GM23338 (cell line): ENCODE measurements around the gene MIDN. TPM values are rescaled to one million over a fixed set of nuclear protein-coding genes. Genes with fewer than 3 reads are reported as not detected.

Experiments
- ATAC-seq: fragments of 200-7000 bp; cut with Tn5 transposase; 3 replicates; pipeline ENCODE4 v1.9.1; 2020
- DNase-seq: peaks from one replicate; pipeline ENCODE4 v3.0.0-alpha.2; 2015; ENCODE audit warnings: low spot score
- H2AFZ ChIP-seq: fragments of 200-600 bp; sonication (generic); 2 replicates; pipeline ENCODE4 v1.8.0; 2016; ENCODE audit warnings: antibody characterized with exemption, mild to moderate bottlenecking, moderate library complexity
- H3F3A ChIP-seq: fragments of 200-600 bp; sonication (generic); replicated peaks from 2 replicates; pipeline ENCODE4 v1.8.0; 2017; ENCODE audit warnings: antibody characterized with exemption, mixed run types, low read depth
- H3K27ac ChIP-seq: fragments of 200-600 bp; sonication (generic); 2 replicates; pipeline ENCODE4 v1.6.1; 2016; ENCODE audit warnings: low read depth
- H3K27me3 ChIP-seq: fragments of 200-600 bp; sonication (generic); 2 replicates; pipeline ENCODE4 v1.8.0; 2016; ENCODE audit warnings: mild to moderate bottlenecking, mixed run types, moderate library complexity; ENCODE audit not compliant: insufficient read depth
- H3K36me3 ChIP-seq: fragments of 200-600 bp; sonication (generic); 2 replicates; pipeline ENCODE4 v1.8.0; 2016; ENCODE audit warnings: mild to moderate bottlenecking; ENCODE audit not compliant: insufficient read depth
- H3K4me1 ChIP-seq: fragments of 200-600 bp; sonication (generic); 2 replicates; pipeline ENCODE4 v1.8.0; 2016; ENCODE audit warnings: mild to moderate bottlenecking, moderate library complexity; ENCODE audit not compliant: insufficient read depth
- H3K4me2 ChIP-seq: fragments of 200-600 bp; sonication (generic); 2 replicates; pipeline ENCODE4 v1.7.1; 2017; ENCODE audit warnings: mixed run types
- H3K4me3 ChIP-seq: fragments of 200-600 bp; sonication (generic); 2 replicates; pipeline ENCODE4 v1.6.1; 2016; ENCODE audit warnings: mixed run types
- H3K79me2 ChIP-seq: fragments of 200-600 bp; sonication (generic); replicated peaks from 2 replicates; pipeline ENCODE4 v1.8.0; 2017; ENCODE audit warnings: mild to moderate bottlenecking; ENCODE audit not compliant: insufficient read depth
- H3K9me2 ChIP-seq: fragments of 200-600 bp; sonication (generic); 2 replicates; pipeline ENCODE4 v1.8.0; 2017; ENCODE audit not compliant: insufficient read depth
- H4K20me1 ChIP-seq: fragments of 200-600 bp; sonication (generic); replicated peaks from 2 replicates; pipeline ENCODE4 v1.8.0; 2017; ENCODE audit warnings: mild to moderate bottlenecking; ENCODE audit not compliant: insufficient read depth
- H3K27ac Mint-ChIP-seq: 2 replicates; pipeline ENCODE4 v1.8.0; 2020; ENCODE audit warnings: inconsistent platforms, mild to moderate bottlenecking, moderate library complexity, mixed read lengths
- H3K27me3 Mint-ChIP-seq: 3 replicates; pipeline ENCODE4 v1.8.0; 2022; ENCODE audit warnings: low read depth, mild to moderate bottlenecking, moderate library complexity, mixed read lengths, inconsistent platforms; ENCODE audit not compliant: insufficient read depth, poor library complexity
- H3K36me3 Mint-ChIP-seq: 3 replicates; pipeline ENCODE4 v1.8.0; 2021; ENCODE audit warnings: low read depth, mild to moderate bottlenecking, inconsistent platforms, moderate library complexity, mixed read lengths
- H3K4me1 Mint-ChIP-seq: 3 replicates; pipeline ENCODE4 v1.8.0; 2020; ENCODE audit warnings: mild to moderate bottlenecking, inconsistent platforms, mixed read lengths
- H3K4me3 Mint-ChIP-seq: 3 replicates; pipeline ENCODE4 v1.8.0; 2021; ENCODE audit warnings: moderate library complexity, mild to moderate bottlenecking, inconsistent platforms, mixed read lengths
- H3K9me3 Mint-ChIP-seq: 3 replicates; pipeline ENCODE4 v1.8.0; 2020; ENCODE audit warnings: moderate library complexity, mild to moderate bottlenecking, inconsistent platforms, mixed read lengths
- POLR2AphosphoS5 ChIP-seq: IDR thresholded peaks from 2 replicates; pipeline ENCODE4 v1.6.1; 2016; ENCODE audit warnings: antibody characterized with exemption, low read depth
- polyA plus RNA-seq: library from polyadenylated mRNA; unstranded; fragments of >200 nt; fragmentation: Nextera tagmentation; extraction: Ambion mirVana; gene quantifications from 2 replicates; pipeline ENCODE4 v1.2.1, GENCODE V29; 2016
- total RNA-seq: library from RNA; depleted of rRNA; stranded (reverse); fragments of >200 nt; shearing (Covaris generic); gene quantifications from 2 replicates; pipeline ENCODE4 v1.2.3, GENCODE V29; 2014
- TF ChIP-seq, protein P1 (sequence below), 2 experiments: fragments of 200-600 bp in 1 of 2; sonication (generic) in 1 of 2; conservative IDR thresholded peaks; 2 replicates each; pipeline versions ENCODE4 v1.5.1 to v1.6.1; 2016 to 2017; ENCODE audit warnings: antibody characterized with exemption in 2 of 2, low read depth in 2 of 2, mild to moderate bottlenecking in 2 of 2, moderate library complexity in 1 of 2
- TF ChIP-seq, protein P2 (sequence below): fragments of 250-450 bp; sonication (Bioruptor Pico); IDR thresholded peaks from 2 replicates; pipeline ENCODE4 v1.5.0; 2020; ENCODE audit warnings: mild to moderate bottlenecking, moderate library complexity

The MIDN gene
- total and polyA plus RNA-seq, 2 experiments from 2014 or later: 28.6 to 113 TPM

DNA sequence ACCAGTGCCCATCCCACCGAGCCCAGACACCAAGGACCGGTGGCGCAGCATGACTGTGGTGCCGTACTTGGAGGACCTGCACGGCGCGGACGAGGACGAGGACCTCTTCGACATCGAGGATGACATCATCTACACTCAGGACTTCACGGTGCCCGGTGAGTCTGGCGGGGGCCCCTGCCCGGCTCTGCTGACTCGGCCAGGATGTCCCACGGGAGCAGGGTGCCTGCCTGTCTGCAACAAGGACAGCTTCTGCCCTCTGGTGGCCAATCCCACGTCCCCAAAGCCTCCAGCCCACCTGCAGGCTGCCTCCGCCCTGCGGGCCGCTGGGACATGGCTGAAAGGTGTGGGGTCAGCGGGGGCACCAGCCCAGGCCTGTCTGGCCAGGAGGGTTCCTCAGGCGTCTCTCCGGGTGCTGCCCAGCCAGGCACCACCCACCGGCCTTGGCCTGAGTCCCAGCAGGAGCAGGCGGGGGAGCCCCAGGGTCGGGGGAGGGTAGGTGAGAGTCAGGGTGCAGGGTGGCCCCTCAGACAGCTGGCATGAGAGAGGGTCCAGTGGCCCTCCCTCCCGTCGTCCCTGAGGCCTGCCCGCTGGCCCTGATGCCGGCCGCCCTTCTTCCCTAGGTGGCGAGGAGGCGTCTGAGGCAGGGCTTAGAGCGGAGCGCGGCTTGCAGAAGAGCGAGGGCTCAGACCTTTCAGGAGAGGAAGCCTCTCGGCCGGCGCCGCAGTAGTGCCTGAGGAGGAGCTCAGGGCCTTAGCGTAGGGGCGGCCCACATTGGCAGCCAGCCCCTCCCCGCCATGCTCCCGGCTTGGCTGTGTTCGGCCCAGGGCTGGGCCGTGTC is 25.1 kb upstream of the MIDN start:
- H3K79me2 ChIP-seq: peaks cover 15% of the 10 kb centered on the region
- H3K4me1 ChIP-seq: no peaks in the 10 kb centered on the region
- Mint-ChIP-seq H3K4me3 (no peak overlapping the region), H3K4me1 (no peaks in the 10 kb centered on the region), H3K36me3 (peaks cover 4% of the 10 kb centered on the region; the same call in 2 of the 3 replicates), H3K9me3 (no peaks in the 10 kb centered on the region), H3K27ac (no peak overlapping the region), H3K27me3 (peaks cover 8% of the 10 kb centered on the region)
- H2AFZ ChIP-seq: no peak overlapping the region
- peak overlapping the region; percentile 69; the same call in 1 of the 2 replicates for H3K27ac ChIP-seq
- peaks cover 4% of the 10 kb centered on the region; the same call in 1 of the 2 replicates for H4K20me1 ChIP-seq
- H3K4me2 ChIP-seq: no peak overlapping the region
- no peak overlapping the region for H3K4me3 ChIP-seq
- DNase-seq: peak; percentile 81
- peaks cover 26% of the 10 kb centered on the region for H3F3A ChIP-seq
- ATAC-seq: peak; percentile 60
- H3K36me3 ChIP-seq: no peaks in the 10 kb centered on the region
- no peaks in the 10 kb centered on the region for H3K27me3 ChIP-seq
- no peak for TF ChIP-seq POLR2AphosphoS5
- TF ChIP-seq, protein P1, sequence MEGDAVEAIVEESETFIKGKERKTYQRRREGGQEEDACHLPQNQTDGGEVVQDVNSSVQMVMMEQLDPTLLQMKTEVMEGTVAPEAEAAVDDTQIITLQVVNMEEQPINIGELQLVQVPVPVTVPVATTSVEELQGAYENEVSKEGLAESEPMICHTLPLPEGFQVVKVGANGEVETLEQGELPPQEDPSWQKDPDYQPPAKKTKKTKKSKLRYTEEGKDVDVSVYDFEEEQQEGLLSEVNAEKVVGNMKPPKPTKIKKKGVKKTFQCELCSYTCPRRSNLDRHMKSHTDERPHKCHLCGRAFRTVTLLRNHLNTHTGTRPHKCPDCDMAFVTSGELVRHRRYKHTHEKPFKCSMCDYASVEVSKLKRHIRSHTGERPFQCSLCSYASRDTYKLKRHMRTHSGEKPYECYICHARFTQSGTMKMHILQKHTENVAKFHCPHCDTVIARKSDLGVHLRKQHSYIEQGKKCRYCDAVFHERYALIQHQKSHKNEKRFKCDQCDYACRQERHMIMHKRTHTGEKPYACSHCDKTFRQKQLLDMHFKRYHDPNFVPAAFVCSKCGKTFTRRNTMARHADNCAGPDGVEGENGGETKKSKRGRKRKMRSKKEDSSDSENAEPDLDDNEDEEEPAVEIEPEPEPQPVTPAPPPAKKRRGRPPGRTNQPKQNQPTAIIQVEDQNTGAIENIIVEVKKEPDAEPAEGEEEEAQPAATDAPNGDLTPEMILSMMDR (conservative IDR thresholded peaks at IDR 0.05; ENCODE audit: low read depth in 2 of 2): peak; percentile 56 to 74
- TF ChIP-seq, protein P2, sequence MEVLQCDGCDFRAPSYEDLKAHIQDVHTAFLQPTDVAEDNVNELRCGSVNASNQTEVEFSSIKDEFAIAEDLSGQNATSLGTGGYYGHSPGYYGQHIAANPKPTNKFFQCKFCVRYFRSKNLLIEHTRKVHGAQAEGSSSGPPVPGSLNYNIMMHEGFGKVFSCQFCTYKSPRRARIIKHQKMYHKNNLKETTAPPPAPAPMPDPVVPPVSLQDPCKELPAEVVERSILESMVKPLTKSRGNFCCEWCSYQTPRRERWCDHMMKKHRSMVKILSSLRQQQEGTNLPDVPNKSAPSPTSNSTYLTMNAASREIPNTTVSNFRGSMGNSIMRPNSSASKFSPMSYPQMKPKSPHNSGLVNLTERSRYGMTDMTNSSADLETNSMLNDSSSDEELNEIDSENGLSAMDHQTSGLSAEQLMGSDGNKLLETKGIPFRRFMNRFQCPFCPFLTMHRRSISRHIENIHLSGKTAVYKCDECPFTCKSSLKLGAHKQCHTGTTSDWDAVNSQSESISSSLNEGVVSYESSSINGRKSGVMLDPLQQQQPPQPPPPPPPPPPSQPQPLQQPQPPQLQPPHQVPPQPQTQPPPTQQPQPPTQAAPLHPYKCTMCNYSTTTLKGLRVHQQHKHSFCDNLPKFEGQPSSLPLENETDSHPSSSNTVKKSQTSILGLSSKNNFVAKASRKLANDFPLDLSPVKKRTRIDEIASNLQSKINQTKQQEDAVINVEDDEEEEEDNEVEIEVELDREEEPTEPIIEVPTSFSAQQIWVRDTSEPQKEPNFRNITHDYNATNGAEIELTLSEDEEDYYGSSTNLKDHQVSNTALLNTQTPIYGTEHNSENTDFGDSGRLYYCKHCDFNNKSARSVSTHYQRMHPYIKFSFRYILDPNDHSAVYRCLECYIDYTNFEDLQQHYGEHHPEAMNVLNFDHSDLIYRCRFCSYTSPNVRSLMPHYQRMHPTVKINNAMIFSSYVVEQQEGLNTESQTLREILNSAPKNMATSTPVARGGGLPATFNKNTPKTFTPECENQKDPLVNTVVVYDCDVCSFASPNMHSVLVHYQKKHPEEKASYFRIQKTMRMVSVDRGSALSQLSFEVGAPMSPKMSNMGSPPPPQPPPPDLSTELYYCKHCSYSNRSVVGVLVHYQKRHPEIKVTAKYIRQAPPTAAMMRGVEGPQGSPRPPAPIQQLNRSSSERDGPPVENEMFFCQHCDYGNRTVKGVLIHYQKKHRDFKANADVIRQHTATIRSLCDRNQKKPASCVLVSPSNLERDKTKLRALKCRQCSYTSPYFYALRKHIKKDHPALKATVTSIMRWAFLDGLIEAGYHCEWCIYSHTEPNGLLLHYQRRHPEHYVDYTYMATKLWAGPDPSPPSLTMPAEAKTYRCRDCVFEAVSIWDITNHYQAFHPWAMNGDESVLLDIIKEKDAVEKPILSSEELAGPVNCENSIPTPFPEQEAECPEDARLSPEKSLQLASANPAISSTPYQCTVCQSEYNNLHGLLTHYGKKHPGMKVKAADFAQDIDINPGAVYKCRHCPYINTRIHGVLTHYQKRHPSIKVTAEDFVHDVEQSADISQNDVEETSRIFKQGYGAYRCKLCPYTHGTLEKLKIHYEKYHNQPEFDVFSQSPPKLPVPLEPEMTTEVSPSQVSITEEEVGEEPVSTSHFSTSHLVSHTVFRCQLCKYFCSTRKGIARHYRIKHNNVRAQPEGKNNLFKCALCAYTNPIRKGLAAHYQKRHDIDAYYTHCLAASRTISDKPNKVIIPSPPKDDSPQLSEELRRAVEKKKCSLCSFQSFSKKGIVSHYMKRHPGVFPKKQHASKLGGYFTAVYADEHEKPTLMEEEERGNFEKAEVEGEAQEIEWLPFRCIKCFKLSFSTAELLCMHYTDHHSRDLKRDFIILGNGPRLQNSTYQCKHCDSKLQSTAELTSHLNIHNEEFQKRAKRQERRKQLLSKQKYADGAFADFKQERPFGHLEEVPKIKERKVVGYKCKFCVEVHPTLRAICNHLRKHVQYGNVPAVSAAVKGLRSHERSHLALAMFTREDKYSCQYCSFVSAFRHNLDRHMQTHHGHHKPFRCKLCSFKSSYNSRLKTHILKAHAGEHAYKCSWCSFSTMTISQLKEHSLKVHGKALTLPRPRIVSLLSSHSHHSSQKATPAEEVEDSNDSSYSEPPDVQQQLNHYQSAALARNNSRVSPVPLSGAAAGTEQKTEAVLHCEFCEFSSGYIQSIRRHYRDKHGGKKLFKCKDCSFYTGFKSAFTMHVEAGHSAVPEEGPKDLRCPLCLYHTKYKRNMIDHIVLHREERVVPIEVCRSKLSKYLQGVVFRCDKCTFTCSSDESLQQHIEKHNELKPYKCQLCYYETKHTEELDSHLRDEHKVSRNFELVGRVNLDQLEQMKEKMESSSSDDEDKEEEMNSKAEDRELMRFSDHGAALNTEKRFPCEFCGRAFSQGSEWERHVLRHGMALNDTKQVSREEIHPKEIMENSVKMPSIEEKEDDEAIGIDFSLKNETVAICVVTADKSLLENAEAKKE (CRISPR knock-in tag): no peak
- no peaks in the 10 kb centered on the region for H3K9me2 ChIP-seq
